ENCODE measurements around the gene ECM1. TPM values are rescaled to one million over a fixed set of nuclear protein-coding genes. Genes with fewer than 3 reads are reported as not detected.

The ECM1 gene
- total RNA-seq, 1 experiment from 2014 or later: 61.2 TPM

DNA sequence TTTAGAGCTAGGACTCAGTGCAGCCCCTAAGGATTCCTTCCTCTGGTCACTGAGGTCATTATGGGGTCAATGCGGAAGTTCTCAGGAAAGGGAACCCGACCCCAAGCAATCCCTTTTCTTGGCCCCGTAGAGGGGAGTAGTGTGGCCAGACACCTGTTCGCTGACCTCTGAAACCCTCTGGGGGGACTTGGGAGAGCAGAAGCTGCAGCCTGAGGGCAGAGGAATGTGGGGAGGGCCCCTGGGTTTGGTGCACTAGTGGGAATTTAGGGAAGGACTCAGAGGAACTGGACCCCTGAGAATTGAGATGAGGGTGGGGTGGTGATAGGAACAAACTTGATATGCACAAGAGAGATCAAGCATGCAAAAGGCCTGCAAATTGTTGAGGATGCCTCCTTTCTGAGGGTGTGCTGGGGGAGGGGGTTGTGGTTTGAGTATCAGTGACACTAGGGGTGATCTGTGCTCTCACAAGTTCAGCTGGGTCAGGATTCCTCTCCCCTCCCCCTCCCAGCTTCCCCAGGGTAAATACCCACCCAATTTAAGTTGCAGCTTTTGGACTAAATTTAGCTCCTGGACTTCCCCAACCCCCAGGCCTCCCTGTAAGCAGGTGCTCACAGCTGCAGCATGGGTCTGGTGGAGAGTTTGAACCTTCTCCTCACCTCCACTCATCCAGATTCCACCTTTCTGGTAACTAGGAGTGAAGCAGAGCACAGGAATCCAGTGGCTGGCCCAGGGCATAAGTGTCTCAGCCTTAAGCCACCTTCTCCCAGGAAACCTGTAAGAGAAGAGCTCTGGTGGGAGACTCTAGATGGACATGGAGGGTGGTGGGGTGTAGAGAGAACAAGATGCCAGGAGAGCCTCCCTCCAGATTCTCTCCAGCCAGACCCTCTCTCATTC is 54.8 kb downstream of the ECM1 start:
- Histone ChIP-seq H3K4me3 (ENCODE audit: low read depth, low read length, poor library complexity, severe bottlenecking) (peak overlapping the region; percentile 53), H3K27me3 (replicated peaks; ENCODE audit: insufficient read depth, low read depth, low read length, poor library complexity) (no peaks in the 10 kb centered on the region), H3K9me3 (ENCODE audit: low read depth, low read length, poor library complexity, severe bottlenecking) (no peaks in the 10 kb centered on the region), H3K27ac (ENCODE audit: low read depth, low read length, poor library complexity, severe bottlenecking) (peak overlapping the region; percentile 84), H3K36me3 (ENCODE audit: insufficient read depth, low read length, poor library complexity, severe bottlenecking) (no peaks in the 10 kb centered on the region), H3K4me1 (ENCODE audit: insufficient read depth, low read length, poor library complexity, severe bottlenecking) (peaks cover 33% of the 10 kb centered on the region)
- ChIA-PET CTCF (interaction anchor here (0.6 kb wide), 1 partner anchor 21 kb away, joined by 4 read pairs; no protein-coding TSS in a partner anchor), POLR2A (ENCODE audit: low non-redundant PET) (interaction anchor here (0.5 kb wide), 1 partner anchor 310 kb away, joined by 5 read pairs; no protein-coding TSS in a partner anchor)
- TF ChIP-seq EZH2 (IDR thresholded peaks at IDR 0.05; ENCODE audit: borderline replicate concordance, low read depth, low read length, poor library complexity, severe bottlenecking) (no peak), CTCF (conservative IDR thresholded peaks at IDR 0.05; ENCODE audit: low read depth, low read length) (no peak)
- BruUV-seq (replicated peaks): no TSS peak
- DNase-seq (ENCODE audit: low spot score): no peak
- intact Hi-C loops (cut with micrococcal nuclease; ENCODE audit: unreplicated experiment): loop anchor here (5.0 to 10.0 kb wide), 3 partner anchors 60 to 412 kb away; partner anchors contain the start of genes CERS2 and CTSK

Small RNAs within 50 kb of the gene (microRNA-seq; reads per million reads assigned to microRNA genes)
- gene MIR4257 (not detected), gene MIR6878 (not detected)

Other genes with a start within 250 kb of the ECM1 start
- gene APH1A, start 239.1 kb upstream of the ECM1 start, total RNA-seq (2021): 136 and 144 TPM in 2 replicates
- gene C1orf54, start 235.3 kb upstream of the ECM1 start, total RNA-seq (2021): 9.2 and 11.3 TPM in 2 replicates
- gene CIART, start 225.6 kb upstream of the ECM1 start, total RNA-seq (2021): 3.5 and 4.9 TPM in 2 replicates
- 88.5 and 96.3 TPM in 2 replicates for gene MRPS21, start 214.2 kb upstream of the ECM1 start, total RNA-seq (2021)
- 76.8 and 86.0 TPM in 2 replicates for gene PRPF3, start 186.6 kb upstream of the ECM1 start, total RNA-seq (2021)
- 44.5 and 46.6 TPM in 2 replicates for gene RPRD2, start 144.0 kb upstream of the ECM1 start, total RNA-seq (2021)
- gene TARS2, start 20.7 kb upstream of the ECM1 start, total RNA-seq (2021): 32.0 and 36.6 TPM in 2 replicates
- 1.6 TPM in 1 of 2 replicates, not detected in the other for gene FALEC, start 7.6 kb downstream of the ECM1 start, total RNA-seq (2021)
- 0.31 TPM in 1 of 2 replicates, not detected in the other for gene ADAMTSL4, start 41.3 kb downstream of the ECM1 start, total RNA-seq (2021)
- 123 and 163 TPM in 2 replicates for gene MCL1, start 71.5 kb downstream of the ECM1 start, total RNA-seq (2021)
- gene ENSA, start 121.5 kb downstream of the ECM1 start, total RNA-seq (2021): 222 and 237 TPM in 2 replicates
- gene GOLPH3L, start 189.0 kb downstream of the ECM1 start, total RNA-seq (2021): 22.6 and 26.7 TPM in 2 replicates
- not detected in 2 replicates for gene HORMAD1, start 212.8 kb downstream of the ECM1 start, total RNA-seq (2021)

All from A673 (cell line).